Measurements from ENCODE around the gene POLE3. TPM values are rescaled to one million over a fixed set of nuclear protein-coding genes. Genes with fewer than 3 reads are reported as not detected.

Gene POLE3
- total RNA-seq, 1 donor = 30.8 TPM

DNA sequence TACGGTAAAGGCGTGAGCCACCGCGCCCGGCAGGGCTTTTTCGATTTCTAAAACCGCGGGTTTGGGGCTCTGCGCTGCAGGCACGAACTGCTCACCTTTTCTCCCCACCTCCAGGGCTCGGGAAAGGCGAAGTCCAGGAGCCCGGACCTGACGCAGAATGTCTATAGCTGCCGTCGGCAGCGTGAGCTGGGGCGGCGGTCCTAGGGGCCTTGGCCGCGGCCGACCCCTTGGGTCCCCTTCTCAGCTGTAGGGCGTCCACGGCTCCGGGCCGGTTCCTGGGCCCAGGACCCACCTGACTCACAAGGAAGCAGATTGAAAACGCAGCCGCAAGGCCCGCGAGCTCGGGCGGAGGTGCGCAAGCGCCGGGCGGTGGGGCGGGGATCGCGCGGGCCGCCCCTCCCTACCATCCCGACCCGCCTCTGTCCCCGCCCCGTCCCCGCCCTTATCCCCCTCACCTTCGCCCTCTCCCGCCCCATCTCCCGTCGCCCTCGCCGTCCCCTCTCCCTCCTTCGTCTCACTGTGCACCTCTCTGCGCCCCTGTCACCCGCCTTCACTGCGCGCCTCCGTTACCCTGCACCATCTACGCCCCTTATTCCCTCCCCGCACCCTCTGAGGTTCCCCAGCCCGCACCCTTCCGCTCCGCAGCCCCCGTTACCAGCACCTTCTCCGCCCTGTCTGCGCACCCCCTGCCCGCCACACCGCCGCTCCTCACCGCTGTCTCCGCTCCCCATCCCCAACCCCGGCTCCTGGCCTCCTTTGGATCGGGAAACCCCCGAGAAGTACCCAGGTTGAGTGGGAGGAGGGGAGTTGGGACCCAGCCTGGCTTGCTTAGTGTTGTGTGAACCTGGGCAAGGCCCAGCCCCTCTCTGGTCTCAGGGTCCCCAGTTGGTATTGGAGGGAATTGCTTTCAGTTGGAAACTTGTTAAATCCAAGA is 33.6 kb downstream of the POLE3 start, which contains the start of gene HDHD3:
HDHD3 (minus strand) TSS at position 353 of the 934 bp plus-strand sequence. CDS start 2,632 bp downstream, outside the sequence.
- H3K79me2 ChIP-seq (ENCODE audit: insufficient read depth, low read length) = no peaks in the 10 kb centered on the region
- H2AFZ ChIP-seq (ENCODE audit: low read length) = peak within 1 kb of the TSS; percentile 92
- H3K4me3 ChIP-seq (ENCODE audit: insufficient read depth, low read length) = peak within 1 kb of the TSS; percentile 85
- peak within 1 kb of the TSS; percentile 81 for H3K4me2 ChIP-seq (ENCODE audit: insufficient read depth, low read length)
- H3K4me1 ChIP-seq (ENCODE audit: insufficient read depth, low read length) = no peaks in the 10 kb centered on the region
- H3K27ac ChIP-seq (ENCODE audit: low read depth, low read length) = no peak within 1 kb of the TSS
- H3K27me3 ChIP-seq (ENCODE audit: insufficient read depth, low read length) = no peaks in the 10 kb centered on the region
- H3K9me3 ChIP-seq (ENCODE audit: low read depth, low read length) = no peaks in the 10 kb centered on the region
- peaks cover 4% of the 10 kb centered on the region for H3K36me3 ChIP-seq (ENCODE audit: insufficient read depth, low read length)
- no peaks in the 10 kb centered on the region for H4K20me1 ChIP-seq (ENCODE audit: insufficient read depth, low read length)
- TF ChIP-seq, protein P1, sequence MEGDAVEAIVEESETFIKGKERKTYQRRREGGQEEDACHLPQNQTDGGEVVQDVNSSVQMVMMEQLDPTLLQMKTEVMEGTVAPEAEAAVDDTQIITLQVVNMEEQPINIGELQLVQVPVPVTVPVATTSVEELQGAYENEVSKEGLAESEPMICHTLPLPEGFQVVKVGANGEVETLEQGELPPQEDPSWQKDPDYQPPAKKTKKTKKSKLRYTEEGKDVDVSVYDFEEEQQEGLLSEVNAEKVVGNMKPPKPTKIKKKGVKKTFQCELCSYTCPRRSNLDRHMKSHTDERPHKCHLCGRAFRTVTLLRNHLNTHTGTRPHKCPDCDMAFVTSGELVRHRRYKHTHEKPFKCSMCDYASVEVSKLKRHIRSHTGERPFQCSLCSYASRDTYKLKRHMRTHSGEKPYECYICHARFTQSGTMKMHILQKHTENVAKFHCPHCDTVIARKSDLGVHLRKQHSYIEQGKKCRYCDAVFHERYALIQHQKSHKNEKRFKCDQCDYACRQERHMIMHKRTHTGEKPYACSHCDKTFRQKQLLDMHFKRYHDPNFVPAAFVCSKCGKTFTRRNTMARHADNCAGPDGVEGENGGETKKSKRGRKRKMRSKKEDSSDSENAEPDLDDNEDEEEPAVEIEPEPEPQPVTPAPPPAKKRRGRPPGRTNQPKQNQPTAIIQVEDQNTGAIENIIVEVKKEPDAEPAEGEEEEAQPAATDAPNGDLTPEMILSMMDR (IDR thresholded peaks at IDR 0.05; ENCODE audit: extremely low read depth, low read depth, low read length) = no peak
- DNase-seq (ENCODE audit: insufficient read length, low spot score, missing footprints) = peak; percentile 97

DNA sequence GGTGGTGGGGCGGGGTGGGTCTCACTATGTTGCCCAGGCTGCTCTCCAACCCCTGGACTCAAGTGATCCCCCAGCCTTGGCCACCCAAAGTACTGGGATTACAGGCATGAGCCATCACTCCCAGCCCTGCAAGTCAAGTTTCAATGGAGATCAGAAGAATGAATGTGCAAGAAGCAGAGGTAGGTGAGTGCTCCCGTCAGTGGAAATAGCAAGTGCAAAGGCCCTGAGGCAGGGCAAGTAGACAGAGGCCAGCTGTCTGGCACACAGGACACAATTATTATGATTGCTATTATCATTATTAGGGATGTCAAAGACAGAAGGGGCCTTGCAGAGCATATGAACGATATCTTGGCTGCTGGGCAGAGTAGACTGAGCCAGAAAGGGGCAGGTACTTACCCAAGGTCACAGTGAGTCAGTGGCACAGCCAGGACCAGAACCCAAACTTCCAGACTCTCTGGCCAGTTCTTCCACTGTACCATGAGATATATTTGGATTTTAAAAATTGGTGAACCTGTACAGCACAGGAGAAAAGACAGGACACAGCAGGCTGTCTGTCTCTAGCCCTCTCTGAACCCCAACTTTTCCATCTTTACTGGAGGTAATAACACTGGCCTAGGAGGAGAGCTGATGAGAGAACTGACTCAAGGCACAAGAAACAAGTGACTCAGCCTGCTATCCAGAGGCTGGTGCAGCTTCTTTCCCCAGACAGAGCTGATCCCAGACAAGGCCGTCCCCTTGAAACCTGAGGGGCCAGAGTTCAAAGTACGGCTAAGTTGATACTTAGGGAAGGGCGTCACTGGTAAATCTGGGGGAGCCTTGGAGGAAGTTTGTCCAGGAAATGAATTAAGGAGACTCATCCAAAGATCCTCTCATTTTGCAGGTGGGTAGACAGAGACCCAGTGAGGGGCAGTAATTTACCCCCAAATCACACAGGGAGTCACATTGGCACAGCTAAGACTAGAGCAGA is 35.1 kb downstream of the POLE3 start:
- H3K27ac ChIP-seq (ENCODE audit: low read depth, low read length) = no peak overlapping the region
- no peaks in the 10 kb centered on the region for H3K4me1 ChIP-seq (ENCODE audit: insufficient read depth, low read length)
- no peak overlapping the region for H3K4me3 ChIP-seq (ENCODE audit: insufficient read depth, low read length)
- no peak overlapping the region for H2AFZ ChIP-seq (ENCODE audit: low read length)
- TF ChIP-seq, protein P1 (IDR thresholded peaks at IDR 0.05; ENCODE audit: extremely low read depth, low read depth, low read length) = no peak
- peak; percentile 92 for DNase-seq (ENCODE audit: insufficient read length, low spot score, missing footprints)
- H3K27me3 ChIP-seq (ENCODE audit: insufficient read depth, low read length) = no peaks in the 10 kb centered on the region
- no peaks in the 10 kb centered on the region for H4K20me1 ChIP-seq (ENCODE audit: insufficient read depth, low read length)
- H3K9me3 ChIP-seq (ENCODE audit: low read depth, low read length) = no peaks in the 10 kb centered on the region
- H3K79me2 ChIP-seq (ENCODE audit: insufficient read depth, low read length) = no peaks in the 10 kb centered on the region
- peaks cover 4% of the 10 kb centered on the region for H3K36me3 ChIP-seq (ENCODE audit: insufficient read depth, low read length)
- no peak overlapping the region for H3K4me2 ChIP-seq (ENCODE audit: insufficient read depth, low read length)

DNA sequence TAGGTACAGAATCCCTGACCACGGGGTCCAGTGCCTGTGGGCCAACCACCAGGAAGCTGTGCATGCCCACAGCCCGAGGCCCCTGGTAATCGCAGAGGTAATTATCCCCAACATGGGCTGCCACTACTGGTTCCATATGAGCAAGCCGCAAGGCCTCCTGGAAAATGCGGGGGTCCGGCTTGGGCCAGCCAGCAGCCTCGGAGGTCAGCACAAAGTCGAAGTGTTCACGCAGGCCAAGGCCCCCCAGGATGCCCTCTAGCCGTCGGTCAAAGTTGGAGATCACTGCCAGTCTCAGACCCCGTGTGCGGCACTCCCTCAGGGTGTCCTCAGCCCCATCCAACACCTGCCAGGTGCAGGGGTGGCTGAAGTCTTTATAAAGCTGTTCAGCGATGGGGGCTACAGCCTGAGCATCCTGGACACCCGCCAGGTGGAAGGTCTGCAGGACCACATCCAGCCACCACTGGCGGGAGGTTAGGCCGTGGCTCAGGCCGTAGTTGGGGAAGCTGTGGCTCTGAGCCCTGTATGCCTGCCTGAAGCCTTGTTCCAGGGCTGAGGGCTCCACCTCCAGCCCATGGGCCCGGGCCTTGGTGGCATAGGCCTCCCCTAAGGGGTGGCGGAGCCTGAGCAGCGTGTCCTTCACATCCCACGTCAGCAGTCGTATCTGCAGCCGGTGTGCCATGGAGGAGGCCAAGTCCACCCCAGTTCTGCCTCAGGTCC is 36.6 kb downstream of the POLE3 start:
- TF ChIP-seq, protein P1 (IDR thresholded peaks at IDR 0.05; ENCODE audit: extremely low read depth, low read depth, low read length) = no peak
- DNase-seq (ENCODE audit: insufficient read length, low spot score, missing footprints) = no peak
- Histone ChIP-seq H3K27ac (ENCODE audit: low read depth, low read length) (no peak overlapping the region), H3K36me3 (ENCODE audit: insufficient read depth, low read length) (peaks cover 4% of the 10 kb centered on the region), H3K9me3 (ENCODE audit: low read depth, low read length) (no peaks in the 10 kb centered on the region), H3K4me2 (ENCODE audit: insufficient read depth, low read length) (no peak overlapping the region), H3K4me3 (ENCODE audit: insufficient read depth, low read length) (no peak overlapping the region), H3K4me1 (ENCODE audit: insufficient read depth, low read length) (no peaks in the 10 kb centered on the region), H4K20me1 (ENCODE audit: insufficient read depth, low read length) (no peaks in the 10 kb centered on the region), H3K79me2 (ENCODE audit: insufficient read depth, low read length) (no peaks in the 10 kb centered on the region), H3K27me3 (ENCODE audit: insufficient read depth, low read length) (no peaks in the 10 kb centered on the region), H2AFZ (ENCODE audit: low read length) (no peak overlapping the region)
